HG02610 (cell line): Measurements from ENCODE around the gene PIK3R4.

Experiments
- ATAC-seq: cut with Tn5 transposase; IDR thresholded peaks from one replicate; pipeline ENCODE4 v1.9.1; 2021; ENCODE audit warnings: mild to moderate bottlenecking, moderate library complexity; ENCODE audit not compliant: unreplicated experiment

The PIK3R4 gene

GRCh38 chr3:130644628-130645253, 101.9 kb downstream of the PIK3R4 start:
- ATAC-seq, result no peak

GRCh38 chr3:130640027-130640426, 106.6 kb downstream of the PIK3R4 start:
- ATAC-seq, result no peak

GRCh38 chr3:130636480-130637234, 110.0 kb downstream of the PIK3R4 start:
- ATAC-seq, result no peak

GRCh38 chr3:130635978-130636377, 110.7 kb downstream of the PIK3R4 start:
- ATAC-seq, result no peak

GRCh38 chr3:130635285-130635684, 111.3 kb downstream of the PIK3R4 start:
- no peak for ATAC-seq
